ENCODE results near the gene DEPP1.
A peak's percentile ranks its signal among the peaks of the same experiment; 100 is the strongest.

DEPP1 gene

DNA sequence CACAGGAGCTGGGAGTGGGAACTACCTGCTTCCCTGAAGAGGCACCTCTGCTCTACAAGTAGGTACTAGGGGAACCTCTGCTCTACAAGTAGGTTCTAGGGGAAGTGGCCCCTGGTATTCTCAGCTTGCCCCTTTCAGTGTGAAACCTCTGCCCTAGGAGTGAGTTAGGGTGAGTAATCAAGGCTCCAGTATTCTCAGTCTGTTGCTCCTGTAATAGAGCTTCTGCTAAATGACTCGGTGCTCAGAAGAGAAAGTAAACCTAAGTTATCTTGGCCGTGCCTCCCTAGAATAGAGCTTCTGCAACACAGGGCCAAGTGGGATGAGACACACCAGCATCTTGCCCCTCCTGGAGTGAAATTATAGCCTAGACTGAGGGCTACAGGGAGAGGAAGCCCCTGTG, 32.4 kb downstream of the DEPP1 start:
- Mint-ChIP-seq H3K27me3 (no peaks in the 10 kb centered on the region), H3K4me1 (peaks cover 48% of the 10 kb centered on the region), H3K36me3 (peaks cover 14% of the 10 kb centered on the region), H3K9me3 (peaks cover 14% of the 10 kb centered on the region), H3K27ac (peak overlapping the region; percentile 31), H3K4me3 (peak overlapping the region; percentile 26)
- ATAC-seq = peak; percentile 69

DNA sequence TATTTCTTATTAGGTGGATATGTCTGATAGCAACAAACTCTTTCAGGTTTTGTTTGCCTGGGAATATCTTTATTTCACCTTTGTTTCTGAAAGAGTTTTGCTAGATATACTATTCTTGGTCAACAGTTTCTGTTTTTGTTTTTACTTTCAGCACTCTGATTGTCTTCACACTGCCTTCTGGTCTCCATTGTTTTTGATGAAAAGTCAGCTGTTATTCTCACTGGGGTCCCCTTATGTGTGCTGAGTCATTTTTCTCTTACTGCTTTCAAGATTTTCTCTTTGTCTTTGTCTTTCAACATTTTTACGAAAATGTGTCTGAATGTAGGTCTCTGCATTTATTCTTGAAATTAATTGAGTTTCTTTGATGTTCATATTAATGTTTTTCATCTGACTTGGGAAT, 34.3 kb downstream of the DEPP1 start:
- H3K4me3 Mint-ChIP-seq = no peak overlapping the region
- no peak overlapping the region for H3K27ac Mint-ChIP-seq
- no peaks in the 10 kb centered on the region for H3K27me3 Mint-ChIP-seq
- H3K4me1 Mint-ChIP-seq = peaks cover 31% of the 10 kb centered on the region
- peaks cover 14% of the 10 kb centered on the region for H3K36me3 Mint-ChIP-seq
- ATAC-seq = no peak
- H3K9me3 Mint-ChIP-seq = peaks cover 14% of the 10 kb centered on the region

- ATAC-seq = no peak
- peaks cover 6% of the 10 kb centered on the region for H3K27me3 Mint-ChIP-seq
- peaks cover 6% of the 10 kb centered on the region for H3K4me1 Mint-ChIP-seq
- peaks cover 11% of the 10 kb centered on the region for H3K9me3 Mint-ChIP-seq
- H3K4me3 Mint-ChIP-seq = no peak overlapping the region
- peaks cover 8% of the 10 kb centered on the region for H3K36me3 Mint-ChIP-seq
- no peak overlapping the region for H3K27ac Mint-ChIP-seq
Observed at GRCh38 chr10:44939691-44940401, 38.8 kb downstream of the DEPP1 start.

DNA sequence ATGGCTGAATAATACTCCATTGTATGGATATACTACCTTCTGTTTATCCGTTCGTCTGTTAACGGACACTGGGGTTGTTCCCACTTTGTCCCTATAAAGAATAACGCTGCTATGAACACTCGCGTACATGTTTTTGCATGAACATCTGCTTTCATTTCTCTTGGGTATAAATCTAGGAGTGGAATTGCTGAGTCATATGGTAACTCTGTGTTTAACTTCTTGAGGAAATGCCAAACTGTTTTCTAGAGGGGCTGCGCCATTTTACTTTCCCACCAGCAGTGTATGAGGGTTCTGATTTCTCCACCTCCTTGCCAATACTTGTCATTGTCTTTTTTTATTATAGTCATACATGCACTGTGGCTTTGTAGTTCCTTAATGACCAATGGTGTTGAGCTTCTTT, 39.7 kb downstream of the DEPP1 start:
- no peak overlapping the region for H3K4me3 Mint-ChIP-seq
- peaks cover 13% of the 10 kb centered on the region for H3K27me3 Mint-ChIP-seq
- no peak for ATAC-seq
- no peak overlapping the region for H3K27ac Mint-ChIP-seq
- no peaks in the 10 kb centered on the region for H3K36me3 Mint-ChIP-seq
- H3K9me3 Mint-ChIP-seq = peaks cover 4% of the 10 kb centered on the region
- peaks cover 6% of the 10 kb centered on the region for H3K4me1 Mint-ChIP-seq

DNA sequence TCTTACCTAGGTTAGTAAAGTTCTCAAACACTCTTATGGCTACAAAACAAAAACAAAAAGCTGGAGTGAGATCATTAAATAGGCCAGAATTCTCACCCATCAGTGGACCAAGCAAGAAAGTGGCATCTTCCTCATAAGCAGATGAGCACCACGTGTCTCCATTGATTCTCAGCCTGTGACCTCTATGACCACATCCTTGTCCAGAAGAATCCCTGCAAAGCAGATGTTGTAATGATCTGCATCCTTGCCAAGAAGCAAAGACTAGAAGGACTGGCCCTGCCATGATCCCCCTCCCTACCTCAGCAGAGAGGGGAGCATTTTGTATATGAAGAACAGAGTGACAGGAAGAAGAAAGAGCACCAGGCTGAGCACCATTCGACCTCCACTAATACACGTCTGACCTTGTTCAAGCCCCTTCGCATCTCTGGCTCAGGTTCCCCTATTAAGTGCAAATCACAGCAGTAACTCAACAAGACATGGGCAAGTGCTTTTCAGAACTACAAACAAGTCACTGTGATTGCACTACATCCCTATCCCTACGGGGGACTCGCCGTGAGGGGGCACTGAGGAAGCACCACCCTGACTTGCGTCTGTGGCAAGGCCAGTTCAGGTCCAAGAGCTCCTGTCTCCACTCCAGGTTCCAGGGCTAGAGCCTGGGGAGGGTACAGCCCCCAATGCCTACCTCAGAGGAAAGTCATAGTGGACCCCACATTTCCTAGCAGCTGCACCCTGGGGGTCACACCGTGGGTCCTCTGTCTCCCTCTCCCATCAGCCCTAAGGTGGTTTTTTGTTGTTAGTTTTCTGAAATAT, 41.2 kb downstream of the DEPP1 start:
- peaks cover 3% of the 10 kb centered on the region for H3K9me3 Mint-ChIP-seq
- no peak overlapping the region for H3K27ac Mint-ChIP-seq
- H3K4me3 Mint-ChIP-seq = no peak overlapping the region
- H3K36me3 Mint-ChIP-seq = no peaks in the 10 kb centered on the region
- peaks cover 13% of the 10 kb centered on the region for H3K27me3 Mint-ChIP-seq
- peaks cover 6% of the 10 kb centered on the region for H3K4me1 Mint-ChIP-seq
- ATAC-seq = no peak

DNA sequence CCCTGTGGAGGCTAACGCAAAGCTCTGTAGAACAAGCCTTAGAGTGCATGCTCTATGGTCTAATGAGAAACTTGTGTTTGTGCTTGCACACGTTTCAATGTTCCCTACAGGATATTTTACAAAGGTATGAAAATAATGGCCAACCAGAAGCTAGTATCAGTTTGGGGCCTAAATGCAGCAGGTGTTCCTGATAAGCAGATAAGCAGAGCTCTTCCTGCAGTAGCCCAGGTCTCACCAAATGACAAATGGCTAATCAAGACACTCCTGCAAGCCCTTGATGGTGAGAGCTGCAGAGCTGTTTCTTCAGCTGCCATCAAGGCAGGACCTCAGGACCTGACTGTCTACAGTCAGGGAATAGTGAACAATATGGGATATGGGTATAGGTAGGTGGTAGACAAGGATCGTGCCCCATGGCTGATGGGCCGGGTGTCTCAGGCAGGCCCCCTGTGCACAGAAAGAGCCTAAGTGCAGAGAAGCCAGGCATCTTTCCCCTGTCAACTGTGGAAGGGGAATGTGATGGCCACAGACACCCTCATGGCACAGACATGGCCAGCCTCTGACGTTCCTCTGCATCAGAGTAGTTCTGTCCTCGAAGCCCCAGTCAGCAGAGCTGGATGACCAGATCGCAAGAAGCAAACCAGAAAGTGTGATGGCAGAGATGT, 42.2 kb downstream of the DEPP1 start:
- ATAC-seq = no peak
- peaks cover 13% of the 10 kb centered on the region for H3K27me3 Mint-ChIP-seq
- H3K27ac Mint-ChIP-seq = no peak overlapping the region
- H3K9me3 Mint-ChIP-seq = peaks cover 3% of the 10 kb centered on the region
- H3K4me3 Mint-ChIP-seq = no peak overlapping the region
- no peaks in the 10 kb centered on the region for H3K36me3 Mint-ChIP-seq
- peaks cover 6% of the 10 kb centered on the region for H3K4me1 Mint-ChIP-seq

DNA sequence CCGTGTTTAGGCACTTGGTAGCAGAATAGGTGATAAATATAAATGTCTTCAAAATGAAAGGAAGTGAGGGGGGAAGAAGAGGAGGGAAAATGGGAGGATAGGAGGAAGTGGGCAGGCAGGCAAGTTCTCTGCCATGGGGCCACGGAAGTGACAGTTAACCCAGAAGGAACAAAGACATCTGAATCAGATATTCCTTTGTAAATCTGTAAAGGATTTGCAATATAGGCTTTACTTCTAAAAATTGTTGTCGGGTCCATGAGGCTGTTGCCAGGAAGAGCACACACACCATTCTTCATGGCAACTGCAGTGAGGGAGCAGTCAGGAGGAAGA, 42.7 kb downstream of the DEPP1 start:
- H3K9me3 Mint-ChIP-seq = peaks cover 3% of the 10 kb centered on the region
- peaks cover 18% of the 10 kb centered on the region for H3K27me3 Mint-ChIP-seq

GRCh38 chr10:44935201-44935965, 43.2 kb downstream of the DEPP1 start:
- Mint-ChIP-seq H3K27me3 (peaks cover 23% of the 10 kb centered on the region), H3K27ac (no peak overlapping the region), H3K4me3 (no peak overlapping the region), H3K36me3 (no peaks in the 10 kb centered on the region), H3K9me3 (peaks cover 3% of the 10 kb centered on the region), H3K4me1 (peaks cover 6% of the 10 kb centered on the region)
- ATAC-seq = no peak

More for the DNA sequence above, 42.7 kb downstream of the DEPP1 start:
- H3K4me1 Mint-ChIP-seq = peaks cover 6% of the 10 kb centered on the region
- H3K36me3 Mint-ChIP-seq = no peaks in the 10 kb centered on the region
- H3K4me3 Mint-ChIP-seq = no peak overlapping the region
- ATAC-seq = no peak
- H3K27ac Mint-ChIP-seq = no peak overlapping the region

- Mint-ChIP-seq H3K9me3 (peaks cover 3% of the 10 kb centered on the region), H3K27ac (no peak overlapping the region), H3K4me3 (no peak overlapping the region), H3K27me3 (peaks cover 28% of the 10 kb centered on the region), H3K4me1 (peaks cover 6% of the 10 kb centered on the region), H3K36me3 (no peaks in the 10 kb centered on the region)
- ATAC-seq = no peak
Observed at GRCh38 chr10:44934416-44935200, 44.0 kb downstream of the DEPP1 start.

DNA sequence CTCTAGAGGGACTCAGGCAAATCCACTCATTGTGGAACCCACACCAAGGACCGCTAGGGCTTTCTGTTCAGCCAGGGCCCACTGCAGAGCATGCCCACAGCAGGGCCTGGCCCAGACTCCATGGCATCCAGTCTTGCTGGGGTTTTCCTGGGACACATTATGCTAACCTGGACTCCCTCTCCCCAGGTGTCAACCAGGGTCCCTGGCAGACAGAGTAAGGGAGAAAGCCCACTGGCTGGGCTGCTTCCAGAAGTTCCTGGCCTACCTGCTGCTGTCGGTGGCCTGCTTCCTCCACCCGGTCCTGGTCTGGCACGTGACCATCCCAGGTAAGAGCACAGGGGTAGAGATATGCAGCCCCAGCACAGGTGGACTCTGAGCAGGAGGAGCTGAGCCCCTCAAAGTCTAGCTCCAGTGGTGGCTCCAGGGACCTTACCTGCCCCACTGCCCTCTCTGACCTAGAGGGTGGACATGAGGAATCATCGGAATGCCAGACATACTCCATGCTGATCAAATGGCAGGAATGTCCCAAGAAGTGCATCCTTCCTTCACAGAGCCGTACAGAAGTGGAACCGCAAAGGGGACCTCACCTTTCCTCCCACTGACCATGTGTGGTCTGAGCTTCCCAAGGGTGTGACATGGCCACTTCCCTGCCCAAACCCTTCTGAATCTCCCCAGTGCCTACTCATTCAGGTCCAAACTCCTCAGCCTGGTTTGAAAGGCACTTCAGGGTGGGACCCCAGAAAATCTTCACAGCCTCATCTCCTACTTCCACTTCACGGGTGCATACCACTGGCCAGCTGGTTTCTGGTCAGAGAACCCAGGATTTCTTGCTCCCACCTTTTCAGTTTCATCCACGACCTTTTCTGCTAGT, 44.9 kb downstream of the DEPP1 start:
- no peak for ATAC-seq
- Mint-ChIP-seq H3K4me1 (peaks cover 6% of the 10 kb centered on the region), H3K4me3 (no peak overlapping the region), H3K9me3 (peaks cover 3% of the 10 kb centered on the region), H3K36me3 (no peaks in the 10 kb centered on the region), H3K27me3 (peaks cover 31% of the 10 kb centered on the region), H3K27ac (no peak overlapping the region)

GRCh38 chr10:44932517-44933450, 45.8 kb downstream of the DEPP1 start:
- Mint-ChIP-seq H3K27me3 (peaks cover 31% of the 10 kb centered on the region), H3K27ac (no peak overlapping the region), H3K36me3 (no peaks in the 10 kb centered on the region), H3K4me3 (no peak overlapping the region), H3K9me3 (no peaks in the 10 kb centered on the region), H3K4me1 (peaks cover 6% of the 10 kb centered on the region)
- peak; percentile 87 for ATAC-seq

DNA sequence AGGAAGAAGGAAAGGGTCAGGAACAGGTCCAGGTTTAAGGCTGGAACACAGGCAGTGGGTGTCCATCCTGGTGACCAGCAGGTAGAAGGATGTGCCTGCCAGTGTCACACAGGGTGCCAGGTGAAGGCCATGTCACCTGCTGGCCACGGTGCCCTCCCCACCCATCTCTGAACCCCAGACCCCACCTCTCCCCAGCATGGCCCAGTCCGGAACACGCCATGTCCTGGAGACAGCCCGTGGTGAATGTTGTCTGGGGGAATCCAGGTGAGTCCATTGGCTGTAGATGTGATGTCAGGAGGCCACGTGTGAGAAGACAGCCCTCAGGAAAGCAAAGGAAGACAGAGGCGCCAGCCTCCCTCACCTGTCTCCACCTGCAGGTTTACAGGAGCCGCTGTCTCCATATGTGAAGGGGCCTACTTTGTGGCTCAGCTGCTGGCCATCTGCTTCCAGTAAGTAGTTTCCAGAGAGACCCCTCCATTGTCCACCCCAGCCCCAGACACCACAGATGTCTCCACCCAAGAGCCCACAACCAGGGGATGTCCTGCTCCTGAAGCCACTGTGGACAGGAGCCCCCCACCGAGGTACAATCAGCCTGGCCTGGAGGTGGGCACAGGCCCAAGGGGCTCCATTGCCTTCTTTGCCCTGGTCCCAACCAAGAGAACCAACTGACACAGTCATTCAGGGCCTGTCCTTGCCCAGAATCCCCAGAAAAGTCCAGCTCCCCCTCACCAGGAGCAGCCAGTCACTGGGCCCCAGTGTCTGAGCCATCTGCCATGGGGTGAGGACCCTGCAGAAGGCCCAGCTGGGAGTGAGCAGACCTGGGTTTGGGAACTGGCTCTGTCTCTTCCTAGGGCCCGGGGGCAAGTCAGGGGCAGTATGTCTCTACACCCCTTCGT, 46.7 kb downstream of the DEPP1 start:
- Mint-ChIP-seq H3K4me3 (no peak overlapping the region), H3K36me3 (no peaks in the 10 kb centered on the region), H3K27ac (no peak overlapping the region), H3K4me1 (peaks cover 6% of the 10 kb centered on the region), H3K27me3 (peaks cover 31% of the 10 kb centered on the region), H3K9me3 (no peaks in the 10 kb centered on the region)
- no peak for ATAC-seq
